VCaP (cell line): ENCODE data around the gene GTF3C1.

Experiments used
- H3K27ac ChIP-seq: fragments of 450-650 bp; 2 replicates; pipeline ENCODE4 v1.5.1; 2017
- CTCF ChIP-seq: fragments of 450-650 bp; conservative IDR thresholded peaks from 2 replicates; pipeline ENCODE4 v1.5.1; 2017; ENCODE audit warnings: mild to moderate bottlenecking, moderate library complexity

GTF3C1 gene

GRCh38 chr16:27480761-27481160, 69.0 kb downstream of the GTF3C1 start:
- H3K27ac ChIP-seq, result no peak overlapping the region
- no peak for TF ChIP-seq CTCF

GRCh38 chr16:27476240-27476639, 73.5 kb downstream of the GTF3C1 start:
- H3K27ac ChIP-seq, result no peak overlapping the region

GRCh38 chr16:27475561-27475960, 74.2 kb downstream of the GTF3C1 start:
- no peak for TF ChIP-seq CTCF
- no peak overlapping the region for H3K27ac ChIP-seq

More at GRCh38 chr16:27476240-27476639, 73.5 kb downstream of the GTF3C1 start:
- TF ChIP-seq CTCF, result no peak

- no peak for TF ChIP-seq CTCF
- no peak overlapping the region for H3K27ac ChIP-seq
Measured at GRCh38 chr16:27474921-27475320, 74.8 kb downstream of the GTF3C1 start.

DNA sequence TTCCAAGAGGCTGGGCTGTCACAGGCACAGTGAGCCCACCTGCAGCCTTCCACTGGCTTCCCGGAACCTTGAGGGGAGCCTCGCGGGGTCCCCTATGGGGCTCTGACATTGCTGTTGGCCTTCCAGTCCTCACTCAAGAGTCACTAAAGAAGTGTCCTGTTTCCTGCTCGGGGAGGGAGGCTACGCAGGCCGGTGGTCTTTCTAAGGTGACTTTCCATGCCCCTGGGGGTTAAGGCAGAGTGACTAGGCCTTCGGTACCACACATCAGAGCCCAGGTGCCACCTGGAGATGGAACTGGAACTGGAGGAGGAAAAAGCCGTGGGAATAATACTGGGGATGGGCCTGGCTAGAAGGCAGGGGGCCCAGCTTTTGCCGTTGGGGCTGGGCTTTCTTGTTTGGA, 75.7 kb downstream of the GTF3C1 start:
- no peak overlapping the region for H3K27ac ChIP-seq
- no peak for TF ChIP-seq CTCF

DNA sequence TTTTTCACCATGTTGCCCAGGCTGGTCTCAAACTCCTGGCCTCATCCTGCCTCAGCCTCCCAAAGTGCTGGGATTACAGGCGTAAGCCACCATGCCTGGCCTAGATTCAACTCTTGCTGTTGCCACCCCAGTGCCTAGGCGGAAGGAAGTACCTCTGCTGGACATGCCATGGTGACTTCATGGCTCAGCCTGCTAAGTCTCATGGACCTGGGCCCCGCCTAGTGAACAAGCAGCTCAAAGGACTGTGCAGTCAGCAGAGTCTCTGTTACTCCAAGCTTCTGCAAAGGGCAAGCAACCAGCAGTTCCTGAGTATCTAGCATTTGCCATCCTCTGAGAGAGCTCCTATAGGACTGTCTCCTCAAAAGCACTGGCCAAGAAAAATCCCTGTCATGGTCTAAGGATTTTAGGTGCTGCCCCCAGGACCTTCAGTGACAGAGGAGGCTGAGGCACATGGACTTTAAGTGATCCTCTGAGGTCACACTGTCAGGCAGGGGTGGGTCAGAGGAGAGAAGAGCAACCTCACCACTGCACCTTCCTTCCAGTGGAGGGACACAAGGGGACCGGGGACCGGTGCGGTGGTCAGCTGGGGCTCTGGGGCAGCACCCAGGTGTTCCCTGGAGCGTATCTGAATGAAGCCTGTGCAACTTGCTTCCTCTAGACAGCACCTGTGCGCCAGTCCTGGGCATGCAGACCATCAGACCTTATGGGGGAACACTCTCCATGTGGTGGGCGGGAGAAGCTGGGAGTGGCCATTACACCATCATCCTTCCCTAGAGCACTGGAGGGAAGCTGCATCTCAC, 76.4 kb downstream of the GTF3C1 start:
- no peak for TF ChIP-seq CTCF
- no peak overlapping the region for H3K27ac ChIP-seq

DNA sequence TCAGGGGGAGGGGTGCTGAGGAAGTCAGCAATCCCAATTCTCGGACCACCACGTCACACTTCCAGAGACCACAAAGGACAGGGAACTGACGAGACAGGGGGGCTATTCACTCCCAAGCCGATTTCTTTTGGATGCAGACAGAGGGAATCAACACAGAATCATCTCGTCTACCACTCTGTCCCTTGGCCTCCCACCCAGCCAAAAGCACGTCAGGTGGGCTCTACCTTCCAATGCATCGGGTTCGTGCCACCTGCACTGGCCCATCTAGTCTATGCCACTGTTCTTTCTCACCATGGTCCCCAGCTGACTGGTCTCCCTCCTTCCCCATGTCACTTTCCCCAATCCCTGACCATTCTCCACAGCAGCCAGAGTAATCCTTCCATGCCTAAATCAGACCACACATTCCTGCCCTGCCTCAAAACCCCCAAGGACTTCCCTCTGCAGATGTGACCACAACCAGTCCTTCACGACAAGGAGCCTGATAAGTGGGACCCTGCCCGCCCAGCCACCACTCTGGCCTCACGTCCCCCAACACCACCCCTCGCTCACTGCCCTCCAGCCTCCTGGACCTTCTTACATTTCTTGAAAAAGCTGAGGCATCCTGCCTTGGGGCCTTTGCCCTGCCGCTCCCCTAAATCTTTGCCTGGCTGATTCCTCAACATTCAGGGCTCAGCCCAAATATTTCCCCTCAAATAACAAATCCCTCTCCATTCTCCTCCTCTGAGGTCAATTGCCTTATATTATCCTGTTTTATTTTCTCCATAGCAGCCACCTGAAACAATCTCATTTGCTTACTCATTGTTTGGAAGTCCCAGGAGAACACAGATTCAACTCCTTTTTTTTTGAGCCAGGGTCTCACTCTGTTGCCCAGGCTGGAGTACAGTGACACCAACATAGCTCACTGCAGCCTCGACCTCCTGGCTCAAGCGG, 77.4 kb downstream of the GTF3C1 start:
- no peak overlapping the region for H3K27ac ChIP-seq
- no peak for TF ChIP-seq CTCF
